Measurements from ENCODE around the gene KCNK5. TPM values are rescaled to one million over a fixed set of nuclear protein-coding genes. Genes with fewer than 3 reads are reported as not detected.
A peak's percentile ranks its signal among the peaks of the same experiment; 100 is the strongest.

KCNK5 gene
- total and polyA plus RNA-seq, 9 of the 15 experiments (the other 6 are each of a cell fraction or from before 2014, with no cell fraction given): 1.5 to 45.8 (median 25.8) TPM

DNA sequence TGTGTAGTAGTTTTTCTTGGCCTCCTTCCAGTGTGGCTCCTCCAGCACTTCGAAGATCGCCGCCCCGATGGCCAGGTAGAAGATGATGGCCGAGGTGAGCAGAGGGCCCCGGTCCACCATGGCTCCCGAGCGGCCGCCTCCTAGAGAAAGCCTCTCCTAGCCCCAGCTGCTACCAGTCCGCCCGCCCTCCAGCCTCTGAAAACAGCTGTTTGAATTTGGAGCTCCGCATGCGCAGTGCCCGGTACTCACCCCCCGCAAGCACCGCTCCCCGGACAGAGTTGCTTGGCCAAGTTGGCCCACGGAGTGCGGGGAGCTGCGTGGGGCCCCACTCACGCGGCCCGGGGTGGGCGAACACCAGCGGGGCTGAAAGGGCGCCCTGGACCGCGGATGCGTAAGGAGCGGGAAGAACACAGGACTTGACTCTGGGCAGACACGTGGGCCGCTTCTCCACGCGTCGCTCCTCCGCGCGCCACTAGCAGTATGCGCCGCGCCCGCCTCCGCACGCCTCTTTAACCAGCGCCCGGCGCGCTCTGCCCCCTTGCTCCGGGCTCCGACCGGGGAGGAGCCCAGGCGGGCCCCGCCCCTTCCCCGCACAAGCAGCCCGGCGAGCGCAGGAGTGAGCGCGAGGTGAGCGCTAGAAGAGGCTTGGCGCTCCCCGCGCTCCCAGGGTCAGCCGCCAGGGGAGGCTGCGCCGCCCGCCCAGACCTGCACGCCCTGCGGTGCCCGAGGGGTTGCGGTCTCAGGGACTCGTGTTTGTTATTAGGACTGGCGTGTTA lies at the start of gene KCNK5 (continued):
- TF ChIP-seq, protein P1, sequence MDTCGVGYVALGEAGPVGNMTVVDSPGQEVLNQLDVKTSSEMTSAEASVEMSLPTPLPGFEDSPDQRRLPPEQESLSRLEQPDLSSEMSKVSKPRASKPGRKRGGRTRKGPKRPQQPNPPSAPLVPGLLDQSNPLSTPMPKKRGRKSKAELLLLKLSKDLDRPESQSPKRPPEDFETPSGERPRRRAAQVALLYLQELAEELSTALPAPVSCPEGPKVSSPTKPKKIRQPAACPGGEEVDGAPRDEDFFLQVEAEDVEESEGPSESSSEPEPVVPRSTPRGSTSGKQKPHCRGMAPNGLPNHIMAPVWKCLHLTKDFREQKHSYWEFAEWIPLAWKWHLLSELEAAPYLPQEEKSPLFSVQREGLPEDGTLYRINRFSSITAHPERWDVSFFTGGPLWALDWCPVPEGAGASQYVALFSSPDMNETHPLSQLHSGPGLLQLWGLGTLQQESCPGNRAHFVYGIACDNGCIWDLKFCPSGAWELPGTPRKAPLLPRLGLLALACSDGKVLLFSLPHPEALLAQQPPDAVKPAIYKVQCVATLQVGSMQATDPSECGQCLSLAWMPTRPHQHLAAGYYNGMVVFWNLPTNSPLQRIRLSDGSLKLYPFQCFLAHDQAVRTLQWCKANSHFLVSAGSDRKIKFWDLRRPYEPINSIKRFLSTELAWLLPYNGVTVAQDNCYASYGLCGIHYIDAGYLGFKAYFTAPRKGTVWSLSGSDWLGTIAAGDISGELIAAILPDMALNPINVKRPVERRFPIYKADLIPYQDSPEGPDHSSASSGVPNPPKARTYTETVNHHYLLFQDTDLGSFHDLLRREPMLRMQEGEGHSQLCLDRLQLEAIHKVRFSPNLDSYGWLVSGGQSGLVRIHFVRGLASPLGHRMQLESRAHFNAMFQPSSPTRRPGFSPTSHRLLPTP (IDR thresholded peaks at IDR 0.05; ENCODE audit: borderline replicate concordance, extremely low read depth, insufficient read length): no peak
- TF ChIP-seq PPARD (CRISPR knock-in tag; IDR thresholded peaks at IDR 0.05): no peak
- TF ChIP-seq U2AF2 (optimal IDR thresholded peaks at IDR 0.05; ENCODE audit: low read depth, low read length): no peak
- no peak for TF ChIP-seq CEBPB (tag; IDR thresholded peaks at IDR 0.05)
- TF ChIP-seq, protein P2, sequence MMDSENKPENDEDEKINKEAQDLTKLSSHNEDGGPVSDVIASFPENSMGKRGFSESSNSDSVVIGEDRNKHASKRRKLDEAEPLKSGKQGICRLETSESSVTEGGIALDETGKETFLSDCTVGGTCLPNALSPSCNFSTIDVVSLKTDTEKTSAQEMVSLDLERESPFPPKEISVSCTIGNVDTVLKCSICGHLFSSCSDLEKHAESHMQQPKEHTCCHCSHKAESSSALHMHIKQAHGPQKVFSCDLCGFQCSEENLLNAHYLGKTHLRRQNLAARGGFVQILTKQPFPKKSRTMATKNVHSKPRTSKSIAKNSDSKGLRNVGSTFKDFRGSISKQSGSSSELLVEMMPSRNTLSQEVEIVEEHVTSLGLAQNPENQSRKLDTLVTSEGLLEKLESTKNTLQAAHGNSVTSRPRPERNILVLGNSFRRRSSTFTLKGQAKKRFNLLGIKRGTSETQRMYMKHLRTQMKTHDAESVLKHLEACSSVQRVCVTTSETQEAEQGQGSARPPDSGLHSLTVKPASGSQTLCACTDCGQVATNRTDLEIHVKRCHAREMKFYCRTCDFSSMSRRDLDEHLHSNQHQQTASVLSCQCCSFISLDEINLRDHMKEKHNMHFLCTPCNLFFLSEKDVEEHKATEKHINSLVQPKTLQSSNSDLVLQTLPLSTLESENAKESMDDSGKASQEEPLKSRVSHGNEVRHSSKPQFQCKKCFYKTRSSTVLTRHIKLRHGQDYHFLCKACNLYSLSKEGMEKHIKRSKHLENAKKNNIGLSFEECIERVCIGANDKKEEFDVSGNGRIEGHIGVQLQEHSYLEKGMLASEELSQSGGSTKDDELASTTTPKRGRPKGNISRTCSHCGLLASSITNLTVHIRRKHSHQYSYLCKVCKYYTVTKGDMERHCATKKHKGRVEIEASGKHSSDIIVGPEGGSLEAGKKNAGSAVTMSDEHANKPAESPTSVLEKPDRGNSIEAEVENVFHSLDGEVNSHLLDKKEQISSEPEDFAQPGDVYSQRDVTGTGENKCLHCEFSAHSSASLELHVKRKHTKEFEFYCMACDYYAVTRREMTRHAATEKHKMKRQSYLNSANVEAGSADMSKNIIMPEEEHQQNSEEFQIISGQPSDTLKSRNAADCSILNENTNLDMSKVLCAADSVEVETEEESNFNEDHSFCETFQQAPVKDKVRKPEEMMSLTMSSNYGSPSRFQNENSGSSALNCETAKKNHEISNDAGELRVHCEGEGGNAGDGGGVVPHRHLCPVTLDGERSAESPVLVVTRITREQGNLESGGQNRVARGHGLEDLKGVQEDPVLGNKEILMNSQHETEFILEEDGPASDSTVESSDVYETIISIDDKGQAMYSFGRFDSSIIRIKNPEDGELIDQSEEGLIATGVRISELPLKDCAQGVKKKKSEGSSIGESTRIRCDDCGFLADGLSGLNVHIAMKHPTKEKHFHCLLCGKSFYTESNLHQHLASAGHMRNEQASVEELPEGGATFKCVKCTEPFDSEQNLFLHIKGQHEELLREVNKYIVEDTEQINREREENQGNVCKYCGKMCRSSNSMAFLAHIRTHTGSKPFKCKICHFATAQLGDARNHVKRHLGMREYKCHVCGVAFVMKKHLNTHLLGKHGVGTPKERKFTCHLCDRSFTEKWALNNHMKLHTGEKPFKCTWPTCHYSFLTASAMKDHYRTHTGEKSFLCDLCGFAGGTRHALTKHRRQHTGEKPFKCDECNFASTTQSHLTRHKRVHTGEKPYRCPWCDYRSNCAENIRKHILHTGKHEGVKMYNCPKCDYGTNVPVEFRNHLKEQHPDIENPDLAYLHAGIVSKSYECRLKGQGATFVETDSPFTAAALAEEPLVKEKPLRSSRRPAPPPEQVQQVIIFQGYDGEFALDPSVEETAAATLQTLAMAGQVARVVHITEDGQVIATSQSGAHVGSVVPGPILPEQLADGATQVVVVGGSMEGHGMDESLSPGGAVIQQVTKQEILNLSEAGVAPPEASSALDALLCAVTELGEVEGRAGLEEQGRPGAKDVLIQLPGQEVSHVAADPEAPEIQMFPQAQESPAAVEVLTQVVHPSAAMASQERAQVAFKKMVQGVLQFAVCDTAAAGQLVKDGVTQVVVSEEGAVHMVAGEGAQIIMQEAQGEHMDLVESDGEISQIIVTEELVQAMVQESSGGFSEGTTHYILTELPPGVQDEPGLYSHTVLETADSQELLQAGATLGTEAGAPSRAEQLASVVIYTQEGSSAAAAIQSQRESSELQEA (IDR thresholded peaks at IDR 0.05; ENCODE audit: low read depth): no peak
- TF ChIP-seq, protein P3, sequence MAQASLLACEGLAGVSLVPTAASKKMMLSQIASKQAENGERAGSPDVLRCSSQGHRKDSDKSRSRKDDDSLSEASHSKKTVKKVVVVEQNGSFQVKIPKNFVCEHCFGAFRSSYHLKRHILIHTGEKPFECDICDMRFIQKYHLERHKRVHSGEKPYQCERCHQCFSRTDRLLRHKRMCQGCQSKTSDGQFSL (CRISPR knock-in tag; IDR thresholded peaks at IDR 0.05): no peak
- TF ChIP-seq, protein P3 (tag; IDR thresholded peaks at IDR 0.05): no peak
- no peak for TF ChIP-seq ATF3 (IDR thresholded peaks at IDR 0.05)
- 0 out of 2 replicates have a peak, but pooled peaks have one; percentile 12 for TF ChIP-seq ATF3 (CRISPR knock-in tag; conservative IDR thresholded peaks at IDR 0.05)
- TF ChIP-seq DIDO1 (tag; IDR thresholded peaks at IDR 0.05; ENCODE audit: low read depth): no peak
- TF ChIP-seq, protein P4, sequence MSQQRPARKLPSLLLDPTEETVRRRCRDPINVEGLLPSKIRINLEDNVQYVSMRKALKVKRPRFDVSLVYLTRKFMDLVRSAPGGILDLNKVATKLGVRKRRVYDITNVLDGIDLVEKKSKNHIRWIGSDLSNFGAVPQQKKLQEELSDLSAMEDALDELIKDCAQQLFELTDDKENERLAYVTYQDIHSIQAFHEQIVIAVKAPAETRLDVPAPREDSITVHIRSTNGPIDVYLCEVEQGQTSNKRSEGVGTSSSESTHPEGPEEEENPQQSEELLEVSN (IDR thresholded peaks at IDR 0.05; ENCODE audit: borderline replicate concordance in 1 of 2, extremely low read depth in 1 of 2, insufficient read depth in 1 of 2, insufficient read length in 1 of 2, low read depth in 1 of 2, low read length in 1 of 2, poor library complexity in 1 of 2, severe bottlenecking in 1 of 2): peak; percentile 91 to 95
